SH-SY5Y (cell line): ENCODE results near the gene SPOCK3.

Source experiments
- GATA2 ChIP-seq: IDR thresholded peaks from 2 replicates; pipeline ENCODE4 v1.6.1; 2011; ENCODE audit warnings: mild to moderate bottlenecking, low read depth, low read length
- GATA3 ChIP-seq: IDR thresholded peaks from 2 replicates; pipeline ENCODE4 v1.6.1; 2011; ENCODE audit warnings: low read depth, mild to moderate bottlenecking, low read length, moderate library complexity

GRCh38 chr4:167100120-167100519 is 134.2 kb downstream of the SPOCK3 start:
- TF ChIP-seq GATA2 (no peak), GATA3 (no peak)
